ENCODE results near the gene LAMB4.

The LAMB4 gene

DNA sequence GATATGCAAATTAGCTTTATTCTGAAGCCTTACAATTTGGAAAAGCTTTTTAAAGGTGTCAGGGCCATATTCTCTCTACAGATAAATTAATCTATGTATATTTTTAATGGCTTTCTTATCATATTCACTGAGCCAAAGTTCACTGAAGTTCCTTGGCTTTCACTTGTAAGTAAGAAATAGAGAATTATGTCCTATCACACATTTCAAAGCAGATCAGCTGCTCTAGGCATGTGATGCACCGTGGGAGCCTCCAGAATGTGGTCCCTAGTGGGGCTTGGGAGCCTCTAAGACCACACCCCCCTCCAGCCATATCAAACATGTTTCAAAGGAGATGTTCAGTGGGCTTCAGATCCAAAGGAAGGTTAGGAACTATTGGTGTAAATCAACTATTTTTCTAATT, 51.5 kb downstream of the LAMB4 start:
- no peak for DNase-seq

DNA sequence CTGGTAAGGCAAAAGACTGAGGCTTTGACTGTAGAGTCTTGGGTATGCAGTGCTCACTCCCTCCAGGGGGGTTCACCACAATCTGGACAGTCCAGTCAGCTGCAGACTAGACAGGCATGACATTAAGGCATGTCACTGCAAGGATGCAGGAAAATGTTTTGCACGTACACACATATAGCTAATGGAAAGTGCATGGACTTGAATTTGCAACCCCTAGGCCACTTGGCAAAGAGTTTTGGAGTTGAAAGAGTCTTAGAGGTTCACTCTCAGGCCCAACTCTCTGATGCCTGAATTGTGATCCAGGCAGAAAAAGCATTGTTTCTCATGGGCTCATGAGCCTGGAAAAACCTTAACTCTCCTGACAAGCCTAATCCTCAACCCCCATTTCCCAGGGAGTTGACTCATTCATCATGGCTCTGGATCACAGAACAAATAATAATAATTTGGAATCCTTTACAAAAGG, 51.9 kb downstream of the LAMB4 start:
- no peak for DNase-seq

DNA sequence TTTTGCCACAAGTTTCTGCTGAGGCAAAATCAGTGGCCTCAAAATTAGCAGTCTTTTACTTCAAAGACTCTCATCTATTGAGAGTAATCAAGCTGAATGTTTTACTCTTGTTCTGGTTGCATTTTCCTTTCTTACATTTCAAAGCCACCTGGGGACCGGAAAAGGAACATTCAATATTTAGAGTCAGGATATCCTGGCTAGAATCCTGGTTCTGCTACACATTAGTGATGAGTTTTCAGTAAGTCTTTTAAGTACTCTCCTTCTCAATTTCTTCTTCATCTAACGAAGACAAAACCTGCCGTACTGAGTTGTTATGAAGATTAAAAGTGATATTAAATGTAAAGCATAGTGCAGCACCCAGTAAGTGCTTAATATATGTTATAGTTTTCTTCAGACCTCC, 52.5 kb downstream of the LAMB4 start:
- no peak for DNase-seq

DNA sequence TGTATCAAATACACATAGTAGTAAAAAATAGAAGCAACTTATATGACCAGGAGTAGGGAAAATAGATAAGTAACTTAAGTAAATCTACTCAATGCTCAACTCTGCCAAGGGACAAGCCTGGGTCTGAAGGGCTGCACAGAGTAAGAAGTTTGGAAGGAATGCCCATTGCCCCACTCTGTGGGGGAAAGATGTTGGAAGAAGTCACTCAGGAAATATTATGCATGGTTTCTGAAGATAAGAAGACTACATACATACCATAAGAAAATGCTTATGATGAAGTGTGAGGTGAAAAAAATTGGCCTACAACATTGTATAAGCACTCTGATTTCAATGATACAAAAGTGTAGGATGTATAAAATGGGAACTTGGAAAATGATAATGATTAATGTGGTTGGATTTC, 54.0 kb downstream of the LAMB4 start:
- no peak for DNase-seq

DNA sequence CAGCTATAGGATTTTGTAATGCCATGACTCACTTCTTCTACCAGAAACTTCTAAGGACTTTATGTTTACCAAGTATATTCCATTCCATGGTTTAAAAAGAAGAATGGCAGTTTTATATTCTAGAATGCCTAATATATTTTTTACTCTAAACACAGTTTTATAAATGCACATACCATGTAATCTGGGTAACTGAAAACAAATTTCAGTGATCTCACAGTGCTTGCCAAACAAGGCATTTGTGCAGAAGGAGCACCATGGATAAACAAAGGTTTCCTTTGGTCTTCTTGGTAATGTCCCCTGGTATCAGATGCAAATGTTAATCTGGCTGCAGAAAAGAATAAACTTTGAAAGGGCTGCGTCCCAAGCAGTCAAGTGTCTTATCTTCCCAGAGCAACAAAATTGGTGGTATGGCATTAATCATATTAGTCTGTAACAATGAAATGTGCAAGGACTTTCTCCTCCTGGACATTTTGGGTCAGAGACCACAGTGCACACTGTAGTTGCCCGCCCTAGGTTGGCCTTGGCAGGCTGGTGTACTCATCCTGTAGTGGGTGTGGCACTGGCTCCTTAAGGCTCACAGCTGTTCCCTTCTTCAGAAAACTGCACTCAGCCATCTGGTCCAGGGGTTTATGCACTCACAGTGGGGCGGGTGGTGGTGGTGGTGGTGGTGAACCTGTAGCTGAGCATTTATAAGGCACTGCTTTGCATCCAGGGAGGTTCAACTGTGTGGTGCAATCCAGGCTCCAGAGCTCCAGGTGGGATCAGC, 56.7 kb downstream of the LAMB4 start:
- no peak for DNase-seq

DNA sequence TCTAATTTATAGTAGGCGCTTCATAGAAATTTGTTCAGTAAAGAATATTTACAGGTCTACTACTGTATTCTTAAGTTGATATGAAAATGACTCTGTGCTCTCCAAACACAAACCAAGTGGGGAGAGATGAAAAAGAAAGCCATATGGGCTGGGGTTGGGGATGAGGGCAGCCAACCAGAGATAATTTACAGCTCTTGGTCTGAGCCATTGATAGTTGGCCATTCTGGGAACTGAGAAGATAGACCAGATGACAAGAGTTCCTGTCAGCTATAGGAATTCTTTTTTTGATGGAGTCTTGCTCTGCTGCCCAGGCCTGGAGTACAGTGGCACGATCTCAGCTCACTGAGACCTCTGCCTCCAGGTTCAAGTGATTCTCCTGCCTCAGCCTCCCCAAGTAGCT, 57.4 kb downstream of the LAMB4 start:
- no peak for DNase-seq

DNA sequence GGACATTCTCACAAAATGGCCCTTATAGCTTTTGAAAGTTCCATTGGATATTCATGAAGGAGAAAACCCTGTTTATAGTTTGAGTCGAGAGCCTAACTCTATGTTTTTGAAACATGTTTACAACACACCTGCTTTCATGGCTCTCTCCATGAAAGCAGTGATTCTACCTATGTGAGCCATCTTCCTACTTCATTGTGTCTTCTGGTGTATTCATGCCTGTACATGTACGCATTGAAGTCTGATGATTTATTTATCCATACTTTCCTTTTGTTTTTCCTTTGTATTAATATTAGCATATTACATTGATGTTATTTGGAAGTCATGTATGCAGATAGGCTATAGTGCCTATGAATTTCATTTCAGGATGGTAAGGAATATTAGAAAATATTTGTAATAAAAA, 58.0 kb downstream of the LAMB4 start:
- no peak for DNase-seq

DNA sequence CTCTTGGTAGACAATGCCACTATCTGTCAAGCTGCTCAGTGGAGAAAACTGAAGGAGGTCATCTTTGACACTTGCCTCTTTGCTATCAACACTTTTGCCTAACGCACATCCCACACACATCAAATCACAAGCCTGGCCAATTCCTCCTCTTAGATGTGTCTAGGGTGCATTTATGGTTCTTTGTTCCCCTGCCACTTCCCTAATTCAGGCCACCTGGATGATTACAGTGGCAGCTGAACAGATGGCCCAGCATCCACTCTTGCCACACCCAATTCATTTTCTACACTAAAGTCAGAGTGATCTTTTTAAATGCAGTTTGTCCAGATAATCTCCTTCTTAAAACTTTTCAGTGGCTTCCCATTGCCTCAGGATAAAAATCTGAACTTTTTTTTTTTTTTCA, 58.6 kb downstream of the LAMB4 start:
- DNase-seq, result no peak

DNA sequence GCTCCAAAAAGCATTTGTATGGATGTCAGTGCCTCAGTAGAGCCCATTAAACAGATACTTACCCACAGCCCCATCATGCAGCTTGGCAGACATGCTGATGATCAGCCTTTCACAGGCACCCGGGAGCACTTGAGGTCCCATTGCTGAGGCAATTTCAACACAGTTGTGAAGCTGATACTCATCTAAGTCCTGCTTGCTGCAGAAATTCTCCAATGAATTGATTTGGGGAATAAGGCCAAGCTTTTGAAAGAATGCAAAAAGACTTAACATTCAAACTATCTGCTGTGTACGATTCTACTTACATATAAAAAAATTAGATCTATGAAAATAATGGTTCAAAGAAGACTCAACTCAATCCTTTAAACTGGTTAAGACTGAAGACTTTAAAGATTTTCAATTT, 60.5 kb downstream of the LAMB4 start:
- no peak for DNase-seq

DNA sequence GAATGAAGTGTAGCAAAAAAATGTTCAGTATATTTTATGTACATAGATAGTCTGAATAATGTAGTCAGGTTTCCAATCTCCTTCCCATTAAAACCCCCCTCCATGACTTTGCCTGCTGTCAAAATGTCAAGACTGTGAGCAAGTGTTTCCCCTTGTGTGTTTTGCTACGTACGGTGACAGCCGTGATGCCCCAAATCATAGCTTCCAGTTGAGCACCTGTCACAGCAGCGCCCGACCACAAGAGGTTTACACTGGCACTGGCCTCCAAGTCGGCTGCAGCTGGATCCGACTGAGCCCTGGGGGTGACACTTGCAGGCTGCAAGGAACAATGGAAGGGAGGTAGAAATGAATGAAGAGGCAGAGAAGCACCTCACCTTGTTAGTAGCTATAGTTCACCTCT, 62.3 kb downstream of the LAMB4 start:
- no peak for DNase-seq

DNA sequence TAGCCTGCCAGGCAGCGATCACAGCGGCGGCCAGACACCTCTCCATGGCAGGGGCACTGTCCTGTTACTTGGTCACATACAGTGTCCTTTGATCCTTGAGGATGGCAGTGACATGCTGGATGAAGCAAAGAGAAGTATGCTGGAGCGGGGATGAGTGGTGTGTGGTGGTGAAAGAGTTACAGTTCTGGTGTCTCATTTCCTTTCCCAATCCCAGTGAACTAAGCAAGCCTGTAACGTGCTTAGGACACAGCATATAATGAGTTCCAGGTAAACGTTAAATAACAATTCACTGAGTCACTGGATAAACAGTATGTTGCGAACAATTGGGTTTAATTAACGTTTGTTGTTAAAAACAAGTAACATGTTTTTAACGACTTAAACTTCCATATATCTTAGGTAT, 63.7 kb downstream of the LAMB4 start:
- no peak for DNase-seq

DNA sequence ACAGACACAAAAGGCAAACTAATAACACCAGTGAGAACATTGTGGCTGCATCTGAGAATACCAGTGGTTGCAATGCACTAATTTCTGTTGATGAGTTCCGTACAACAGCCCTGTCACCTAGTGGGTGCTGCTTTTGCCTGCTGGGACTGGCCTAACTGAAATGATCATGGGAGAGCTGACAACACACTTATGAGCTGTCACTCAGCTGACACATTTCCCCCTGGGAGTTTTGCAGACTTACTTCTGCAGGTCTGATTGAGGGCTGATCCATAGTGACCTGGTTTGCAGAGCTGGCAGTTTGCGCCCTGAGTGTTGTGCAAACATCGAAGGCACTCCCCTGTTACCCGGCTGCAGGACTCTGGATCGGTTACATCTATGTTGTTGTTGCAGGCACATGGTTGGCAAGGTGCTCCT, 66.6 kb downstream of the LAMB4 start:
- DNase-seq, result no peak

DNA sequence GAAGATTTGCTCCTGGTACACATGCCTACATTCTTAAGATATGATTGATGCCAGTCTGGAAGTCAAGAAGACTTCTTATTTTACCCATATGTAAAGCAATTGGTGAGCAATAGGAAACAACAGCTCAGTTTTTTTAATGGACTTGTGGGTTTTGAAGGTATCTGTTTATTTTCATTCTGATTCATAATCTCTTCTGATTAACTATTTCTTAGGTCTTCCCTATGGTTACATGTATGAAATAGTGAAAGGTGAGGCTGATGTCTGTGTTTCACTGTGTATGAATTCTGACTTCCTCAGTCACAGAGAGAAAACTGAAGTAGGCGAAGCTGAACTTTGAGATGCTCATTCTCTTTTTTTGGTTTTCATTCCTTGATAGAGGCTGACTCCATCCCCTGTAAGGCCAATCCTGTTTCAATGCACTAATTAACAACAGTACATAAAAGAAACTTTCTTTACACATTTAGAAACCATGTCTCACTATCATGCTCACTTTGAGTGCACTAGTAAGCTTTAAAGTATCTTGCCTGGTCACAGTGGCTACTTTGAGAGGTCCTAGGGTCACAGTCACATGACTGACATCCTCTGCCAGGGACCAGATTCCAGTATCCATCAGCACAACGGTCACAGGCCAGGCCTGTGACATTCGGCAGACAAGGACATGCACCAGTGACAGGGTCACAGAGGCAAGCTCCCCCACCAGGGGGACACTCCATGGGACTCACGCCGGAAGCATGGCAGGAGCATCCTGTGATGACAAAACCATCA, 67.7 kb downstream of the LAMB4 start:
- no peak for DNase-seq

DNA sequence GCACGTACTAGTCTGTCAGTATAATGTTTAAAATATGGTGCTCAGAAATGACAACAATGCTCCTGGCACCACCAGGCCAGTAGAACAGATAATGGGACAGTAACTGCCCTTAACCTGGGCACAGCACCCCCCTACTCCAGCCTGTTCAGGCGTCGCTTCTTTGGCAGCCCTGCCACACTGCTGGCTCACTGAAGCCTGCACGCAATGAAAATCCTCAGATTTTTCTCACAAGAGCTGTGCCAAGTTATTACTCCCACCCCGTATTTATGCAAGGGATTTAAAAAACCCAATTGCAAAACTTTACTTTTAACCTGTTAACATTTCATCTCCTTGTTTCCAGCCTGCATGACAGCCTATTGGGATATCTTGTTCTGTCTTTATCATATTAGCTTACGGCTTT, 70.6 kb downstream of the LAMB4 start:
- no peak for DNase-seq

DNA sequence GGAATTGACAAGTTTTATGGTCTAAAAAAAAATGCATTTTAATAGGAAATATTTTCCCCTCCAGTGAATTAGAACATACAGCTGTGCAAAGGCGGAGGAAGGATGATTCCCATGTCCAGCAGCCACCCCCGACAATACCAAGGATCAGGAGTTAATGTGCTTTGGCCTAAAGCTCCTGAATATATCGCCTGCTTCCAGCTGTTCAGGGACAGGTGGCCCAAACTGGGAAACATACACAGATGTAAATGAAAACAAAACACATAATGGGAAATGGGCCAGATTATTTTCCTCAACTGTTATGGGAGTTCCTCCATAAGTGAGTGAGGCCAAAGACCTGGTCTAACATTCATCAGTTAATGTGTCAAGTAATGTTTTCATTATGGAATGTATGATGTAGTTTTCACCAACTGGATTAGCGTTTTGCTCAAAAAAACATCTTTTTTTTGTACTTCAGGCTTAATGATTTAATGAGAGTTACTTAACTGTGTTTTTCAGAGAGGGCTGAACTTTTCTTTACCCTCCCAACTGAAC, 72.1 kb downstream of the LAMB4 start:
- DNase-seq, result no peak

DNA sequence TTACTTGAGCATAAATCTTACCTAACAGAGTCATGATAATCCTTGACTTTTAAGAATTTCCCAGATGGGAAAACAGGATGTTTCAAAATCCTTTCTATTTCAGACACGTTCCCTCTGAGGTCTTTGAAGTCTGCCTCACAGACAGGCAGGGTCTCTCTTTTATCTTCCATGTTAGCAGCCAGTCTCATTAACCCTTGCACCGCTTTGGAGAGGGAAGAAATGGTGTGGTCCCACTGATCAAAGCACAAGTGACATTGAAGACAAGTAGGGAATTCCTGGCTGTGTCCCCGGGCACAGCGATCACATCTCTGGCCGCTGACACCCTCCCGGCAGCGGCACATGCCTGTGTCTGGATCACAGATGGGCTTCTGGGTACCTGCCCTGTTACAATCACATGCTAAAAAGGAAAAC, 74.5 kb downstream of the LAMB4 start:
- no peak for DNase-seq

DNA sequence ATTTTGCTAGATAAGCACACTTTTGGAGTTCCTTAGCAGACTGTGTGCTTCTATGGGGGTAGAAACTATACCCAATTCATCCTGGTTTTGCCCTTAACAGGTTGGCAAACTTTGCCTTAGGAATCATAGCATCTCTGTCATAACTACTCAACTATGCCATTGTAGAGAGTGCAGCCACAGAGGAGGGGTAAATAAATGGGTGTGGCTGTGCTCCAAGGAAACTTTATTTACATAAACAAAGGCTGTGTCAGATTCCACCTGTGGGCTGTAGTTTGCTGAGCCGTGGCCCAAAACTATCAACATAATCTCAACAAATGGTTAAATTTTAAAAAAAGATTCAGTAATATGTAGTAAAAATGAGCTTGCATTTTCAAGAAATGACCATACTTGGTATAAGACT, 75.6 kb downstream of the LAMB4 start:
- no peak for DNase-seq

DNA sequence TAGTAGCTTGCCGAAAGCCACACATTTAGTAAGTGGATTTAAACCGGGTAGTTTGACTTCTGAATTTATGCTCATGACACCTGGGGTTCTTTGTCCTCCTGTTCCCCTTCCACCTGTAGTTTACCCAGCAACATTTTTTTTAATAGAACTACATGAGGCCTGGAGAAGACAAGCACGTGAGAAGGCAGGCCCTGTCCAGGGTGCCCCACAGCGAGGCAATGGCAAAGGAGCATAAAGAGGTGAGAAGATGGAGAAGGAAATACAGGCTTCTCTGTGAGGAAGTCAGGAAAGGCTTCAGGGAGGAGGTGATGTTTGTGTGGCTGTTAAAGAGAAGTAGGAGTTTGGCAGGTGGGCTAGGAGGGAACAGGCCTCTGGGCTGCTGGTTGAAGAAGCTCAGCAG, 76.9 kb downstream of the LAMB4 start:
- no peak for DNase-seq

DNA sequence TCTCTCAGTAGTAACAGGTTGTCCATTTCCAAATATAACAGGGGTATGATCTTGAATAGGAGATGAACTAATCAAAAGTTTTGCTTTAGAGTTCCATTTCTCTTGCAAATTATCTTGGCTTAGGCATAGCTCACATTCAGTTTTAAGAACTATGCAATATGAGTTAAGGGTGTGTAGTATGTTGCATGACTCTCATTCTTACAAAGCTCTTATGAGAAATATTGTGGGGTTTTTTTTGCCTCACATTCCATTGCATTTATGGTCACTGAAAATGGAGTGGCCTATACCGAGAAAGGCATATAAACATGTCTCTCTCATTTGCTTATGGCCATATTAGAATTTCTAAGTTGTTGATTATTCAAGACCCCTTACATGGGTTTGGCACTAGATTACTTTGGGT, 78.7 kb downstream of the LAMB4 start:
- DNase-seq, result no peak

DNA sequence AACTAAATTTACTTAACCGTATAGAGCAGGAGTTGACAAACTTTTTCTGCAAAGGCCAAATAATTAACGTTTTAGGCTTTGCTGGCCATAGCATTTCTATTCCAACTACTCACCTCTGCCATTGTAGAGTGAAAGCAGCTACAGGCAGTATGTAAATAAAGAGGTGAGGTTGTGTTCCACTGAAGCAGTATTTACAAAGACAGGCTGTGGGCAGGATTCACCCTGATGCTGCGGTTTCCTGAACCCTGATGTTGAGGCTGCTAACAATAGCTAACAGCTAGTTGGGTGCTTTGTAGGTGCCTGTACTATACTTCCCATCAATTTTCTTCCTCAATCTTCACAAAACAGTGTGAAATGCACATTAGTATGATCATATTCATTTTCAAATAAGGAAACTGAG, 80.2 kb downstream of the LAMB4 start:
- DNase-seq, result no peak

DNA sequence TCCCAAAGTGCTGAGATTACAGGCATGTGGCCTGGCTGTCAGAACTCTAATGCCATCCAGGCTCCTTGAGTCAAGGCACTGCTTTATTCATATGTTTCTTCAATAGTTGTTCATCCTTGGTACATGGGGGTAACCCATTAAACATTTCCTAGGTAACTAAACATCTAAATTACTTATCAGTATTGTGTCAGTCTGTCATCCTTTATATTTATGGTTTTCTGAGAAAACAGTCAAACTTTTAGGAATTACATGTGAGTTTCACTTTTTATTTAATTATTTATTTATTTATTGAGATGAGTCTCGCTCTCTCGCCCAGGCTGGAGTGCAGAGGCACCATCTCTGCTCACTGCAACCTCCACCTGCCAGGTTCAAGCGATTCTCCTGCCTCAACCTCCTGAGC, 81.7 kb downstream of the LAMB4 start:
- no peak for DNase-seq

DNA sequence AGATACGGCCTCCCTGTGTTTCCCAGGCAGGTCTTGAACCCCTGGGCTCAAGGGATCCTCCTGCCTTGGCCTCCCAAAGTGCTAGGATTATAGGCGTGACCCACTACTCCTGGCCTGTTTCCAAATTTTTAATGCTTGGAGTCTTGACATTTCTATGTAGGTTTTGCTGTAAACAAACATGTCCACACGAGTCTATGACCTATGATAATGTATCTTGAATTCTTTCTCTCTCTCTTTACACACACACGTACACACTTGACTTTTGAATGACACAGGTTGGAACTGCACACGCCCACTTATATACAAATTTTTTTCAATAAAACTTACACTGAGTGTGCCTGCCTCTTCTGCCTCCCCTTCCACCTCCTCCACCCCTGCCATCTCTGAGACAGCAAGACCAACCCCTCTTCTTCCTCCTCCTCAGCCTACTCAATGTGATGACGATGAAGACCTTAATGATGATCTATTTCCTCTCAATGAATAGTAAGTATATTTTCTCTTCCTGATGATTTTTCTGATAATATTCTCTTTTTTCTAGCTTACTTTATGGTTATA, 83.1 kb downstream of the LAMB4 start:
- no peak for DNase-seq

DNA sequence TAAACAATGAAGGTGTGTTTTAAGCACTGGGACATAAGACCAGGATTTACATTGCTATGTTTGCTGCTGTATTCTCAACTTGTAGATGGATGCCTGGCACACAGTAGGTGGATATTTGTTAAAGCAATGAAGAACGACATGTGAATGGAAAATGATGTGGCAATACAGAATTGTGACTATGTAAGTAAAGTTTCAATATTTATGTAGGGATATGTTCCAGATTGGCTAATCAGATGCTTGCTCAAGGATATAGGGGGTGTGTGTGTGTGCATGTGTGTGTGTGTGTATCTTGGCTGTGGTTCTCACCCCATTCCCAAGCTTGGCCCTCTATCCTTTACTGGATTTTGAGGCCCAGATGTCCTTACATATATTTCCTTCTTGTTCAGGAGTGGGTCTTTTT, 84.5 kb downstream of the LAMB4 start:
- DNase-seq, result no peak

DNA sequence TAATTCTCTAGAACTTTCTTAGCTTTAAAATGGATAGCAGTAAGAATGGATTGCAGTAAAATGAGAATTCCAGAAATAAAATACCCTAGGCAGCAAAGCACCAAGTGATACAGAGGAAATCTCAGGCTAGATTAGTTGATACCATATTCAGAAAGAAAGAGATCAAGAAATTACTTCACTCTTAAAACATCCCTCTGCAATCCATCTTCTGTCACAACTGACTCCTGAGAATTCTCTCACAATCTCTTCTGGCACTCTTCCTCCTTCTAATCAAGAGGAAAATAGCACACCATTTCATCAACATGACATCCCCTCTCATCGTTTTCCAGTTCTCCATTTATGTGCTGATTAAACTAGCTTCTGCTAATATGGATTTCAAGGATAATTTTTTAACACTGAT, 85.0 kb downstream of the LAMB4 start:
- DNase-seq, result no peak
